ENCODE measurements around the gene CATSPERD. TPM values are rescaled to one million over a fixed set of nuclear protein-coding genes. Genes with fewer than 3 reads are reported as not detected.

CATSPERD gene
- total RNA-seq, 4 donors from 2014 or later: not detected

- H3K9me3 ChIP-seq: no peaks in the 10 kb centered on the region
- no peak overlapping the region for H3K4me3 ChIP-seq
- in situ Hi-C loops (cut with MboI; ENCODE audit: low sequenced_read_pairs in 4 of 4): no loop called here
- H3K27ac ChIP-seq: no peak overlapping the region
- DNase-seq: no peak
- H3K27me3 ChIP-seq: no peaks in the 10 kb centered on the region
- intact Hi-C loops (cut with DNase I; ENCODE audit: low total_unique reads): no loop called here
- ATAC-seq: no peak
- H3K4me1 ChIP-seq: no peaks in the 10 kb centered on the region
- no peak for TF ChIP-seq POLR2A (IDR thresholded peaks at IDR 0.05)
- no peak for TF ChIP-seq CTCF (IDR thresholded peaks at IDR 0.05 in 4 of 5, conservative IDR thresholded peaks at IDR 0.05 in 1 of 5)
- H3K36me3 ChIP-seq: peaks cover 0 to 63% of the 10 kb centered on the region in 2 donors
These were observed 14.9 kb upstream of the CATSPERD start for GRCh38 chr19:5705552-5705951.

- intact Hi-C loops (cut with DNase I; ENCODE audit: low total_unique reads): no loop called here
- Histone ChIP-seq H3K36me3 (peaks cover 0 to 75% of the 10 kb centered on the region in 2 donors), H3K27ac (no peak overlapping the region), H3K4me3 (no peak overlapping the region), H3K27me3 (no peaks in the 10 kb centered on the region), H3K4me1 (no peaks in the 10 kb centered on the region), H3K9me3 (no peaks in the 10 kb centered on the region)
- in situ Hi-C loops (cut with MboI; ENCODE audit: low sequenced_read_pairs in 4 of 4): no loop called here
- DNase-seq: no peak
- ATAC-seq: no peak
- no peak for TF ChIP-seq POLR2A (IDR thresholded peaks at IDR 0.05)
- TF ChIP-seq CTCF (IDR thresholded peaks at IDR 0.05 in 4 of 5, conservative IDR thresholded peaks at IDR 0.05 in 1 of 5): no peak
These were observed 13.4 kb upstream of the CATSPERD start for GRCh38 chr19:5706876-5707573.

GRCh38 chr19:5707576-5708575 lies 12.6 kb upstream of the CATSPERD start:
- ATAC-seq: no peak
- peaks cover 0 to 83% of the 10 kb centered on the region in 2 donors for H3K36me3 ChIP-seq
- H3K4me3 ChIP-seq: no peak overlapping the region
- intact Hi-C loops (cut with DNase I; ENCODE audit: low total_unique reads) (no loop called here), in situ Hi-C loops (cut with MboI; ENCODE audit: low sequenced_read_pairs in 4 of 4) (no loop called here)
- H3K4me1 ChIP-seq: no peaks in the 10 kb centered on the region
- no peaks in the 10 kb centered on the region for H3K9me3 ChIP-seq
- no peak for TF ChIP-seq POLR2A (IDR thresholded peaks at IDR 0.05)
- TF ChIP-seq CTCF (IDR thresholded peaks at IDR 0.05 in 4 of 5, conservative IDR thresholded peaks at IDR 0.05 in 1 of 5): no peak
- no peak overlapping the region for H3K27ac ChIP-seq
- H3K27me3 ChIP-seq: no peaks in the 10 kb centered on the region
- DNase-seq: no peak

- intact Hi-C loops (cut with DNase I; ENCODE audit: low total_unique reads) (no loop called here), in situ Hi-C loops (cut with MboI; ENCODE audit: low sequenced_read_pairs in 4 of 4) (no loop called here)
- ATAC-seq (no peak), DNase-seq (no peak)
- H3K27ac ChIP-seq: no peak overlapping the region
- H3K9me3 ChIP-seq: no peaks in the 10 kb centered on the region
- H3K4me1 ChIP-seq: no peaks in the 10 kb centered on the region
- peaks cover 0 to 70% of the 10 kb centered on the region in 2 donors for H3K36me3 ChIP-seq
- no peak overlapping the region for H3K4me3 ChIP-seq
- H3K27me3 ChIP-seq: no peaks in the 10 kb centered on the region
- no peak for TF ChIP-seq POLR2A (IDR thresholded peaks at IDR 0.05)
- no peak for TF ChIP-seq CTCF (IDR thresholded peaks at IDR 0.05 in 4 of 5, conservative IDR thresholded peaks at IDR 0.05 in 1 of 5)
These were observed 9.4 kb upstream of the CATSPERD start for GRCh38 chr19:5711025-5711424.
